ENCODE measurements around the gene DHRS2. TPM values are rescaled to one million over a fixed set of nuclear protein-coding genes. Genes with fewer than 3 reads are reported as not detected.

DHRS2 gene
- total RNA-seq, 2 experiments from 2014 or later: not detected

- Histone ChIP-seq H3K9me2 (ENCODE audit: insufficient read depth, low read length) (no peaks in the 10 kb centered on the region), H3K4me2 (ENCODE audit: low read length) (no peak overlapping the region), H3K4me3 (ENCODE audit: low read depth, low read length, poor library complexity, severe bottlenecking) (no peak overlapping the region), H3K79me2 (ENCODE audit: insufficient read depth, low read depth, low read length) (no peaks in the 10 kb centered on the region), H3K27ac (ENCODE audit: low read depth, low read length, poor library complexity, severe bottlenecking) (no peak overlapping the region), H3K4me1 (ENCODE audit: insufficient read depth, low read length, poor library complexity, severe bottlenecking) (no peaks in the 10 kb centered on the region), H3K36me3 (ENCODE audit: insufficient read depth, low read length) (no peaks in the 10 kb centered on the region), H3K9me3 (ENCODE audit: low read length) (peaks cover 22% of the 10 kb centered on the region), H2AFZ (ENCODE audit: low read length) (no peak overlapping the region), H4K20me1 (ENCODE audit: insufficient read depth, low read length) (no peaks in the 10 kb centered on the region)
- intact Hi-C loops (cut with micrococcal nuclease; ENCODE audit: unreplicated experiment): no loop called here
- POLR2A ChIA-PET: no interaction called here
- BruUV-seq (replicated peaks): no TSS peak
- TF ChIP-seq CTCF (conservative IDR thresholded peaks at IDR 0.05; ENCODE audit: low read length): no peak
- TF ChIP-seq EZH2phosphoT487 (IDR thresholded peaks at IDR 0.05; ENCODE audit: borderline replicate concordance, low read depth, low read length): no peak
- CTCF ChIA-PET (ENCODE audit: unreplicated experiment): no interaction called here
- DNase-seq (ENCODE audit: low spot score): no peak
Measured at GRCh38 chr14:23629204-23629603, 7.0 kb upstream of the DHRS2 start.

- CTCF ChIA-PET (ENCODE audit: unreplicated experiment): no interaction called here
- Histone ChIP-seq H4K20me1 (ENCODE audit: insufficient read depth, low read length) (no peaks in the 10 kb centered on the region), H3K9me2 (ENCODE audit: insufficient read depth, low read length) (no peaks in the 10 kb centered on the region), H3K4me2 (ENCODE audit: low read length) (no peak overlapping the region), H3K27ac (ENCODE audit: low read depth, low read length, poor library complexity, severe bottlenecking) (no peak overlapping the region), H2AFZ (ENCODE audit: low read length) (no peak overlapping the region), H3K4me3 (ENCODE audit: low read depth, low read length, poor library complexity, severe bottlenecking) (no peak overlapping the region), H3K4me1 (ENCODE audit: insufficient read depth, low read length, poor library complexity, severe bottlenecking) (no peaks in the 10 kb centered on the region), H3K36me3 (ENCODE audit: insufficient read depth, low read length) (no peaks in the 10 kb centered on the region), H3K9me3 (ENCODE audit: low read length) (peaks cover 15% of the 10 kb centered on the region; the same call in 1 of the 2 replicates), H3K79me2 (ENCODE audit: insufficient read depth, low read depth, low read length) (no peaks in the 10 kb centered on the region)
- intact Hi-C loops (cut with micrococcal nuclease; ENCODE audit: unreplicated experiment): loop anchor here (10.0 kb wide), 1 partner anchor 295 kb away; no protein-coding TSS in a partner anchor
- no peak for DNase-seq (ENCODE audit: low spot score)
- POLR2A ChIA-PET: no interaction called here
- TF ChIP-seq EZH2phosphoT487 (IDR thresholded peaks at IDR 0.05; ENCODE audit: borderline replicate concordance, low read depth, low read length) (no peak), CTCF (conservative IDR thresholded peaks at IDR 0.05; ENCODE audit: low read length) (no peak)
- no TSS peak for BruUV-seq (replicated peaks)
Measured at GRCh38 chr14:23629832-23630396, 6.2 kb upstream of the DHRS2 start.

GRCh38 chr14:23630687-23631086, 5.5 kb upstream of the DHRS2 start:
- intact Hi-C loops (cut with micrococcal nuclease; ENCODE audit: unreplicated experiment): loop anchor here (10.0 kb wide), 1 partner anchor 294 kb away; no protein-coding TSS in a partner anchor
- POLR2A ChIA-PET: interaction anchor here (0.7 kb wide), 1 partner anchor 119 kb away, joined by 3 read pairs; no protein-coding TSS in a partner anchor
- no TSS peak for BruUV-seq (replicated peaks)

More at GRCh38 chr14:23630687-23631086, 5.5 kb upstream of the DHRS2 start:
- Histone ChIP-seq H3K9me2 (ENCODE audit: insufficient read depth, low read length) (no peaks in the 10 kb centered on the region), H3K4me1 (ENCODE audit: insufficient read depth, low read length, poor library complexity, severe bottlenecking) (no peaks in the 10 kb centered on the region), H3K4me2 (ENCODE audit: low read length) (no peak overlapping the region), H3K27ac (ENCODE audit: low read depth, low read length, poor library complexity, severe bottlenecking) (no peak overlapping the region), H4K20me1 (ENCODE audit: insufficient read depth, low read length) (no peaks in the 10 kb centered on the region), H2AFZ (ENCODE audit: low read length) (no peak overlapping the region), H3K4me3 (ENCODE audit: low read depth, low read length, poor library complexity, severe bottlenecking) (no peak overlapping the region), H3K79me2 (ENCODE audit: insufficient read depth, low read depth, low read length) (no peaks in the 10 kb centered on the region), H3K9me3 (ENCODE audit: low read length) (peaks cover 7% of the 10 kb centered on the region; the same call in 1 of the 2 replicates), H3K36me3 (ENCODE audit: insufficient read depth, low read length) (no peaks in the 10 kb centered on the region)
- CTCF ChIA-PET (ENCODE audit: unreplicated experiment): no interaction called here
- DNase-seq (ENCODE audit: low spot score): no peak
- no peak for TF ChIP-seq EZH2phosphoT487 (IDR thresholded peaks at IDR 0.05; ENCODE audit: borderline replicate concordance, low read depth, low read length)
- TF ChIP-seq CTCF (conservative IDR thresholded peaks at IDR 0.05; ENCODE audit: low read length): no peak

All from OCI-LY7 (cell line).